PC-3 (cell line): Measurements from ENCODE around the gene ARID5B. TPM values are rescaled to one million over a fixed set of nuclear protein-coding genes. Genes with fewer than 3 reads are reported as not detected.

Source experiments
- ATAC-seq: fragments of 200-7000 bp; cut with Tn5 transposase; 2 replicates; pipeline ENCODE4 v1.9.1; 2020; ENCODE audit warnings: mild to moderate bottlenecking, moderate library complexity
- BruUV-seq: library from RNA; stranded (reverse); fragments of 400-500 nt; replicated peaks from 2 replicates; lab custom pipeline; 2021; lab: Mats Ljungman, UMichigan
- CTCF ChIA-PET: fragments of 300-600 bp; sonication (Branson Sonifier 250); formaldehyde crosslinking; loops from one replicate; lab custom pipeline; 2022; ENCODE audit warnings: antibody characterized with exemption; lab: Charles Lee
- POLR2A ChIA-PET: fragments of 300-600 bp; sonication (Branson Sonifier 250); formaldehyde crosslinking; loops from one replicate; lab custom pipeline; 2022; ENCODE audit warnings: antibody characterized with exemption; ENCODE audit not compliant: unreplicated experiment; lab: Charles Lee
- DNase-seq: peaks from one replicate; pipeline ENCODE4 v3.0.0-alpha.2; 2015
- H2AFZ ChIP-seq: fragments of 300-600 bp; sonication (generic); 2 replicates; pipeline ENCODE4 v1.6.0; 2016; ENCODE audit warnings: antibody characterized with exemption, low read length
- H3F3A ChIP-seq: fragments of 300-600 bp; sonication (generic); one replicate; pipeline ENCODE4 v1.6.0; 2017; ENCODE audit warnings: antibody characterized with exemption, low read length, control low read depth, mild to moderate bottlenecking; ENCODE audit not compliant: unreplicated experiment
- H3K27ac ChIP-seq: fragments of 300-600 bp; sonication (generic); 2 replicates; pipeline ENCODE4 v1.5.1; 2016; ENCODE audit warnings: mild to moderate bottlenecking, low read length
- H3K27me3 ChIP-seq: fragments of 300-600 bp; sonication (generic); 2 replicates; pipeline ENCODE4 v1.6.1; 2016; ENCODE audit warnings: low read length, mixed read lengths
- H3K36me3 ChIP-seq: fragments of 300-600 bp; sonication (generic); 2 replicates; pipeline ENCODE4 v1.6.1; 2016; ENCODE audit warnings: low read depth, mixed run types, low read length, mixed read lengths
- H3K4me1 ChIP-seq: fragments of 300-600 bp; sonication (generic); 2 replicates; pipeline ENCODE4 v1.5.1; 2016; ENCODE audit warnings: low read length; ENCODE audit not compliant: insufficient read depth
- H3K4me2 ChIP-seq: fragments of 300-600 bp; sonication (generic); 2 replicates; pipeline ENCODE4 v1.6.0; 2016; ENCODE audit warnings: low read length
- H3K4me3 ChIP-seq: fragments of 300-600 bp; sonication (generic); 2 replicates; pipeline ENCODE4 v1.5.1; 2016; ENCODE audit warnings: mild to moderate bottlenecking, low read length, mixed read lengths
- H3K79me2 ChIP-seq: fragments of 300-600 bp; sonication (generic); 2 replicates; pipeline ENCODE4 v1.6.1; 2017; ENCODE audit warnings: low read length, mixed read lengths
- H3K9ac ChIP-seq: fragments of 300-600 bp; sonication (generic); 2 replicates; pipeline ENCODE4 v1.6.0; 2016; ENCODE audit warnings: mild to moderate bottlenecking, low read length
- H3K9me2 ChIP-seq: fragments of 300-600 bp; sonication (generic); replicated peaks from 2 replicates; pipeline ENCODE4 v1.6.1; 2016; ENCODE audit warnings: mixed run types, low read length, mixed read lengths
- H3K9me3 ChIP-seq: fragments of 300-600 bp; sonication (generic); 2 replicates; pipeline ENCODE4 v1.6.1; 2016; ENCODE audit warnings: low read length, mixed read lengths
- H4K20me1 ChIP-seq: fragments of 300-600 bp; sonication (generic); 2 replicates; pipeline ENCODE4 v1.6.1; 2016; ENCODE audit warnings: low read length, mixed read lengths
- EZH2 ChIP-seq: fragments of 300-600 bp; sonication (generic); IDR thresholded peaks from one replicate; pipeline ENCODE4 v1.6.1; 2017; ENCODE audit warnings: antibody characterized with exemption, mild to moderate bottlenecking, low read length; ENCODE audit not compliant: unreplicated experiment
- EZH2phosphoT487 ChIP-seq: fragments of 300-600 bp; sonication (generic); IDR thresholded peaks from 2 replicates; pipeline ENCODE4 v1.6.1; 2018; ENCODE audit warnings: mild to moderate bottlenecking, antibody characterized with exemption, low read length, borderline replicate concordance
- intact Hi-C: fragments of 100-400 bp; cut with micrococcal nuclease; formaldehyde crosslinking; loops from 2 replicates; pipeline ENCODE4 v1.9.0; 2023
- total RNA-seq: library from RNA; depleted of rRNA; stranded (reverse); fragments of >200 nt; gene quantifications from 2 replicates; pipeline ENCODE4 v1.2.3, GENCODE V29; 2014
- TF ChIP-seq, protein P1 (sequence below): fragments of 300-600 bp; sonication (generic); conservative IDR thresholded peaks from 2 replicates; pipeline ENCODE4 v1.5.1; 2017; ENCODE audit warnings: antibody characterized with exemption, low read depth, mild to moderate bottlenecking, low read length

The ARID5B gene
- total RNA-seq, 1 experiment from 2014 or later = 26.4 TPM

DNA sequence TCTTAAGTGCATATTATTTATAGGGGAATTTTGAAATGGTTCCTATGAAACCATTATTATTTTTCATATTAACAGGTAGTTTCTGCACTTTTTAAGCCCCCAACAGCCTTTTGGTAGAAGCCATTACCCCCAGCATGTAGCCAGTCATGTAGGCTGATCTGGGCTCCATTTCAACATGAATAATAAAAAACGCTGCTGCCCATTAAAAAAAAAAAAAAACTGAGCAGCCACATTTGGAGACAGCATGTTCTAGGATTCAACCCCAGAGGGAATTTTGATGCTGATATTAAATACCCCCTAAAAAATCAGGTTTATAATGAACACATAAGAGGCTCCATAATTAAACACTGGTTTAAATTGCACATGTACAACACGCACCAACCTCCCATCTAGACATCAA lies 185.8 kb downstream of the ARID5B start:
- TF ChIP-seq EZH2phosphoT487 = no peak
- no peak for TF ChIP-seq EZH2
- TF ChIP-seq, protein P1, sequence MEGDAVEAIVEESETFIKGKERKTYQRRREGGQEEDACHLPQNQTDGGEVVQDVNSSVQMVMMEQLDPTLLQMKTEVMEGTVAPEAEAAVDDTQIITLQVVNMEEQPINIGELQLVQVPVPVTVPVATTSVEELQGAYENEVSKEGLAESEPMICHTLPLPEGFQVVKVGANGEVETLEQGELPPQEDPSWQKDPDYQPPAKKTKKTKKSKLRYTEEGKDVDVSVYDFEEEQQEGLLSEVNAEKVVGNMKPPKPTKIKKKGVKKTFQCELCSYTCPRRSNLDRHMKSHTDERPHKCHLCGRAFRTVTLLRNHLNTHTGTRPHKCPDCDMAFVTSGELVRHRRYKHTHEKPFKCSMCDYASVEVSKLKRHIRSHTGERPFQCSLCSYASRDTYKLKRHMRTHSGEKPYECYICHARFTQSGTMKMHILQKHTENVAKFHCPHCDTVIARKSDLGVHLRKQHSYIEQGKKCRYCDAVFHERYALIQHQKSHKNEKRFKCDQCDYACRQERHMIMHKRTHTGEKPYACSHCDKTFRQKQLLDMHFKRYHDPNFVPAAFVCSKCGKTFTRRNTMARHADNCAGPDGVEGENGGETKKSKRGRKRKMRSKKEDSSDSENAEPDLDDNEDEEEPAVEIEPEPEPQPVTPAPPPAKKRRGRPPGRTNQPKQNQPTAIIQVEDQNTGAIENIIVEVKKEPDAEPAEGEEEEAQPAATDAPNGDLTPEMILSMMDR = no peak
- Histone ChIP-seq H3K4me1 (peaks cover 29% of the 10 kb centered on the region), H3K27me3 (no peaks in the 10 kb centered on the region), H3K4me3 (no peak overlapping the region), H3K9ac (no peak overlapping the region), H4K20me1 (no peaks in the 10 kb centered on the region), H3K79me2 (no peaks in the 10 kb centered on the region), H3F3A (peaks cover 5% of the 10 kb centered on the region), H3K9me3 (no peaks in the 10 kb centered on the region), H3K4me2 (no peak overlapping the region), H2AFZ (no peak overlapping the region), H3K36me3 (peaks cover 24% of the 10 kb centered on the region), H3K9me2 (no peaks in the 10 kb centered on the region), H3K27ac (no peak overlapping the region)
- intact Hi-C loops = no loop called here
- no peak for DNase-seq
- POLR2A ChIA-PET = no interaction called here
- no peak for ATAC-seq
- no TSS peak for BruUV-seq
- CTCF ChIA-PET = no interaction called here

DNA sequence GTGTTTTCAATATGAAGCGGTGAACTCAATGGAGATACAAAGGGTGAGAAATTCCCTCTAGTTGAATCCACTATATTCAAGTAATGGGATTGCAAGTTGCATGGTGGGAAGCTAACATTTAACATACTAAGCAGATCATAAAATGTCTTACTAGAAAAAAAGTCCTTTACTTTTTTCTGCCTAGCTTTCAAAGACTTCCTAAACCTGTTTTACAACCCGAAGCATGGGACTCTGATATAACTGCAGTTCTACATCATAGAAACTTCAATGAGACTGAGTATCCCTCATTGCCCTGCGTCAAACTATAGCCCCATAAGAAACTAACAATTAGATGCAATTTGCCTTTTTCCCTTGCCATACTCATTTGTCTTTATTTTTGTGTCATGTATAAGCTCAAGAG lies 187.3 kb downstream of the ARID5B start:
- ChIA-PET CTCF (interaction anchor here (0.6 kb wide), 1 partner anchor 43 kb away, joined by 3 read pairs; no protein-coding TSS in a partner anchor), POLR2A (no interaction called here)
- peaks cover 8% of the 10 kb centered on the region for H3F3A ChIP-seq

More for the DNA sequence above, 187.3 kb downstream of the ARID5B start:
- intact Hi-C loops = no loop called here
- Histone ChIP-seq H3K36me3 (peaks cover 24% of the 10 kb centered on the region), H4K20me1 (no peaks in the 10 kb centered on the region), H3K4me3 (no peak overlapping the region), H3K9ac (no peak overlapping the region), H3K79me2 (no peaks in the 10 kb centered on the region), H3K9me2 (no peaks in the 10 kb centered on the region), H3K4me1 (peaks cover 26% of the 10 kb centered on the region), H3K9me3 (no peaks in the 10 kb centered on the region), H3K27ac (no peak overlapping the region), H3K4me2 (no peak overlapping the region), H3K27me3 (no peaks in the 10 kb centered on the region), H2AFZ (no peak overlapping the region)
- TF ChIP-seq EZH2phosphoT487 (no peak), EZH2 (no peak)
- TF ChIP-seq, protein P1 = no peak
- BruUV-seq = no TSS peak
- ATAC-seq (no peak), DNase-seq (no peak)
